ENCODE measurements around the gene SSBP2.

DNA sequence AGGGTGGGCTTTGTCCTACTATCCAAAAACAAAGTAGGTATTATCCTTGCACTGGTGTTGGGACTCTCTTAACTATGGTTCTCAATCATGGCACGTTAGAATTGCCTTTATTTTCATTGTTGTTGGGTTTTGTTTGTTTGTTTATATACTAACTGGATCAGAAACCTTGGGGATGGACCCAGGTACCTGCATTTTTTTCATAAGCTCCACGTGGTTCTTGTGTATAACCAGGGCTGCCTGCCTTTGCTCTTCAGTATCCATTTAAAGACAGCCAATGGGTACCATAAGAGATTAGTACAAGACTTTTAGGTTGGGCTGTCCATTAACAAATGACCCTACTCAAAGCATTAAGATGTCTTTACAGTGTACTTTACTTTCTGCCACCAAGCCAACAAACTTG lies 2.5 kb upstream of the SSBP2 start:
- no peak for TF ChIP-seq POLR2A (IDR thresholded peaks at IDR 0.05)
- TF ChIP-seq, protein P1, sequence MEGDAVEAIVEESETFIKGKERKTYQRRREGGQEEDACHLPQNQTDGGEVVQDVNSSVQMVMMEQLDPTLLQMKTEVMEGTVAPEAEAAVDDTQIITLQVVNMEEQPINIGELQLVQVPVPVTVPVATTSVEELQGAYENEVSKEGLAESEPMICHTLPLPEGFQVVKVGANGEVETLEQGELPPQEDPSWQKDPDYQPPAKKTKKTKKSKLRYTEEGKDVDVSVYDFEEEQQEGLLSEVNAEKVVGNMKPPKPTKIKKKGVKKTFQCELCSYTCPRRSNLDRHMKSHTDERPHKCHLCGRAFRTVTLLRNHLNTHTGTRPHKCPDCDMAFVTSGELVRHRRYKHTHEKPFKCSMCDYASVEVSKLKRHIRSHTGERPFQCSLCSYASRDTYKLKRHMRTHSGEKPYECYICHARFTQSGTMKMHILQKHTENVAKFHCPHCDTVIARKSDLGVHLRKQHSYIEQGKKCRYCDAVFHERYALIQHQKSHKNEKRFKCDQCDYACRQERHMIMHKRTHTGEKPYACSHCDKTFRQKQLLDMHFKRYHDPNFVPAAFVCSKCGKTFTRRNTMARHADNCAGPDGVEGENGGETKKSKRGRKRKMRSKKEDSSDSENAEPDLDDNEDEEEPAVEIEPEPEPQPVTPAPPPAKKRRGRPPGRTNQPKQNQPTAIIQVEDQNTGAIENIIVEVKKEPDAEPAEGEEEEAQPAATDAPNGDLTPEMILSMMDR (IDR thresholded peaks at IDR 0.05), result no peak
